ENCODE measurements around the gene RSKR.

DNA sequence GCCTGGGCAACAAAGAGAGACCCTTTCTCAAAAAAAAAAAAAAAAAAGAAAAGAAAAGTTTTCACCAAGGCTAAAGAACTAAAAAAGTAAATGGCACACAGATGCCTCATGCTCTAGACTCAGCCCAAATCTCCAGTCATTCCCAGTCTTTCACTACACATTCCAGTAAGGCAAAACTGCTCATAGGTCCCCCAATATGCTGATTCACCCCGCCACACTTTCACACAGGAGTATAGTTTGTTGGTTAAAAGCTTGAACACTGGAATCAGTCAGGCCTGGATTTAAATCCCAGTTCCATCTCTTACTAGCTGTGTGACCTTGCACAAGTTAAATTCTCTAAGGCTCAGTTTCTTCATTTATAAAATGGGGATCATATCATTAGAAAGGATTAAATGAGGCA lies 44.5 kb downstream of the RSKR start:
- TF ChIP-seq EP300 (IDR thresholded peaks at IDR 0.05), result no peak
- TF ChIP-seq, protein P1, sequence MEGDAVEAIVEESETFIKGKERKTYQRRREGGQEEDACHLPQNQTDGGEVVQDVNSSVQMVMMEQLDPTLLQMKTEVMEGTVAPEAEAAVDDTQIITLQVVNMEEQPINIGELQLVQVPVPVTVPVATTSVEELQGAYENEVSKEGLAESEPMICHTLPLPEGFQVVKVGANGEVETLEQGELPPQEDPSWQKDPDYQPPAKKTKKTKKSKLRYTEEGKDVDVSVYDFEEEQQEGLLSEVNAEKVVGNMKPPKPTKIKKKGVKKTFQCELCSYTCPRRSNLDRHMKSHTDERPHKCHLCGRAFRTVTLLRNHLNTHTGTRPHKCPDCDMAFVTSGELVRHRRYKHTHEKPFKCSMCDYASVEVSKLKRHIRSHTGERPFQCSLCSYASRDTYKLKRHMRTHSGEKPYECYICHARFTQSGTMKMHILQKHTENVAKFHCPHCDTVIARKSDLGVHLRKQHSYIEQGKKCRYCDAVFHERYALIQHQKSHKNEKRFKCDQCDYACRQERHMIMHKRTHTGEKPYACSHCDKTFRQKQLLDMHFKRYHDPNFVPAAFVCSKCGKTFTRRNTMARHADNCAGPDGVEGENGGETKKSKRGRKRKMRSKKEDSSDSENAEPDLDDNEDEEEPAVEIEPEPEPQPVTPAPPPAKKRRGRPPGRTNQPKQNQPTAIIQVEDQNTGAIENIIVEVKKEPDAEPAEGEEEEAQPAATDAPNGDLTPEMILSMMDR (IDR thresholded peaks at IDR 0.05), result no peak
- TF ChIP-seq JUNB (IDR thresholded peaks at IDR 0.05), result no peak
- no peak for TF ChIP-seq GATA3 (IDR thresholded peaks at IDR 0.05; ENCODE audit: borderline replicate concordance)
- no peak for TF ChIP-seq POLR2A (IDR thresholded peaks at IDR 0.05; ENCODE audit: low read length)
- TF ChIP-seq, protein P2, sequence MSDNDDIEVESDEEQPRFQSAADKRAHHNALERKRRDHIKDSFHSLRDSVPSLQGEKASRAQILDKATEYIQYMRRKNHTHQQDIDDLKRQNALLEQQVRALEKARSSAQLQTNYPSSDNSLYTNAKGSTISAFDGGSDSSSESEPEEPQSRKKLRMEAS (IDR thresholded peaks at IDR 0.05), result no peak
- no peak for TF ChIP-seq ZC3H11A (IDR thresholded peaks at IDR 0.05)
- no peak for TF ChIP-seq FOSL2 (IDR thresholded peaks at IDR 0.05)
- TF ChIP-seq FOSL2 (CRISPR knock-in tag; IDR thresholded peaks at IDR 0.05), result no peak
- TF ChIP-seq ZFP36 (IDR thresholded peaks at IDR 0.05; ENCODE audit: borderline replicate concordance, partially characterized antibody), result no peak
- TF ChIP-seq, protein P3, sequence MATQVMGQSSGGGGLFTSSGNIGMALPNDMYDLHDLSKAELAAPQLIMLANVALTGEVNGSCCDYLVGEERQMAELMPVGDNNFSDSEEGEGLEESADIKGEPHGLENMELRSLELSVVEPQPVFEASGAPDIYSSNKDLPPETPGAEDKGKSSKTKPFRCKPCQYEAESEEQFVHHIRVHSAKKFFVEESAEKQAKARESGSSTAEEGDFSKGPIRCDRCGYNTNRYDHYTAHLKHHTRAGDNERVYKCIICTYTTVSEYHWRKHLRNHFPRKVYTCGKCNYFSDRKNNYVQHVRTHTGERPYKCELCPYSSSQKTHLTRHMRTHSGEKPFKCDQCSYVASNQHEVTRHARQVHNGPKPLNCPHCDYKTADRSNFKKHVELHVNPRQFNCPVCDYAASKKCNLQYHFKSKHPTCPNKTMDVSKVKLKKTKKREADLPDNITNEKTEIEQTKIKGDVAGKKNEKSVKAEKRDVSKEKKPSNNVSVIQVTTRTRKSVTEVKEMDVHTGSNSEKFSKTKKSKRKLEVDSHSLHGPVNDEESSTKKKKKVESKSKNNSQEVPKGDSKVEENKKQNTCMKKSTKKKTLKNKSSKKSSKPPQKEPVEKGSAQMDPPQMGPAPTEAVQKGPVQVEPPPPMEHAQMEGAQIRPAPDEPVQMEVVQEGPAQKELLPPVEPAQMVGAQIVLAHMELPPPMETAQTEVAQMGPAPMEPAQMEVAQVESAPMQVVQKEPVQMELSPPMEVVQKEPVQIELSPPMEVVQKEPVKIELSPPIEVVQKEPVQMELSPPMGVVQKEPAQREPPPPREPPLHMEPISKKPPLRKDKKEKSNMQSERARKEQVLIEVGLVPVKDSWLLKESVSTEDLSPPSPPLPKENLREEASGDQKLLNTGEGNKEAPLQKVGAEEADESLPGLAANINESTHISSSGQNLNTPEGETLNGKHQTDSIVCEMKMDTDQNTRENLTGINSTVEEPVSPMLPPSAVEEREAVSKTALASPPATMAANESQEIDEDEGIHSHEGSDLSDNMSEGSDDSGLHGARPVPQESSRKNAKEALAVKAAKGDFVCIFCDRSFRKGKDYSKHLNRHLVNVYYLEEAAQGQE (IDR thresholded peaks at IDR 0.05), result no peak
- TF ChIP-seq CEBPB (IDR thresholded peaks at IDR 0.05), result no peak
- no peak for TF ChIP-seq KDM1A (IDR thresholded peaks at IDR 0.05; ENCODE audit: low read depth)

All from A549 (cell line).